ENCODE data around the gene TAF5L. TPM values are rescaled to one million over a fixed set of nuclear protein-coding genes. Genes with fewer than 3 reads are reported as not detected.

The TAF5L gene
- 10 to 100 TPM in 3 of 4 donors, 1 to 10 TPM in 1; 7.8 to 15.8 (median 12.7) TPM for total RNA-seq

- H3K4me3 ChIP-seq = peak within 1 kb of the TSS; percentile 82 to 98 (median 97)
- TF ChIP-seq POLR2A (IDR thresholded peaks at IDR 0.05) (peak in 2 of 4 donors; percentile 37 to 56), CTCF (IDR thresholded peaks at IDR 0.05) (peak in 1 of 6 experiments; percentile 7)
- peaks cover 0 to 54% (median 18%) of the 10 kb centered on the region in 3 donors for H3K4me1 ChIP-seq
- 0% methylated on average over 7 to 13 of the region's 97 CpGs for WGBS, 2 donors
- peak; percentile 16 for DNase-seq
- no peaks in the 10 kb centered on the region for H3K27me3 ChIP-seq
- peak within 1 kb of the TSS; percentile 85 to 97 (median 94) for H3K27ac ChIP-seq
- H3K36me3 ChIP-seq = peaks cover 0 to 7% (median 0%) of the 10 kb centered on the region in 3 donors
- H3K9me3 ChIP-seq = no peaks in the 10 kb centered on the region
- intact Hi-C loops (cut with DNase I) = loop anchor here (5.0 kb wide), 1 partner anchor 69 kb away; the partner anchor contains the start of gene ABCB10
Observed at GRCh38 chr1:229625915-229626831, at the start of gene TAF5L, which contains the start of gene URB2. Gene TAF5L (minus strand): TSS chr1:229626122. CDS start chr1:229614482, 11,640 bp downstream. Gene URB2 (plus strand): TSS chr1:229626247. CDS start chr1:229627634, 1,387 bp downstream.

- no peak overlapping the region for H3K27ac ChIP-seq
- no peaks in the 10 kb centered on the region for H3K4me1 ChIP-seq
- TF ChIP-seq CTCF (IDR thresholded peaks at IDR 0.05) (no peak), POLR2A (IDR thresholded peaks at IDR 0.05) (no peak)
- no peaks in the 10 kb centered on the region for H3K36me3 ChIP-seq
- no peak overlapping the region for H3K4me3 ChIP-seq
- intact Hi-C loops (cut with DNase I) = no loop called here
- no peaks in the 10 kb centered on the region for H3K9me3 ChIP-seq
- H3K27me3 ChIP-seq = no peaks in the 10 kb centered on the region
- no peak for DNase-seq
Observed at GRCh38 chr1:229675396-229675795, 49.5 kb upstream of the TAF5L start.

GRCh38 chr1:229674042-229674441 lies 48.1 kb upstream of the TAF5L start:
- DNase-seq = no peak
- Histone ChIP-seq H3K27ac (no peak overlapping the region), H3K4me3 (no peak overlapping the region), H3K4me1 (no peaks in the 10 kb centered on the region), H3K9me3 (no peaks in the 10 kb centered on the region), H3K36me3 (no peaks in the 10 kb centered on the region), H3K27me3 (no peaks in the 10 kb centered on the region)
- TF ChIP-seq POLR2A (IDR thresholded peaks at IDR 0.05) = no peak
- TF ChIP-seq CTCF (IDR thresholded peaks at IDR 0.05) = no peak
- intact Hi-C loops (cut with DNase I) = no loop called here
- 48 to 63% methylated on average over 2 to 5 of the region's 5 CpGs for WGBS, 2 donors

- no peak for DNase-seq
- no peaks in the 10 kb centered on the region for H3K27me3 ChIP-seq
- no peak overlapping the region for H3K4me3 ChIP-seq
- no peaks in the 10 kb centered on the region for H3K9me3 ChIP-seq
- H3K4me1 ChIP-seq = no peaks in the 10 kb centered on the region
- no peak overlapping the region for H3K27ac ChIP-seq
- WGBS, 2 donors = 23 to 56% methylated on average over 2 of the region's 2 CpGs
- intact Hi-C loops (cut with DNase I) = no loop called here
- TF ChIP-seq POLR2A (IDR thresholded peaks at IDR 0.05) (no peak), CTCF (IDR thresholded peaks at IDR 0.05) (no peak)
- no peaks in the 10 kb centered on the region for H3K36me3 ChIP-seq
Observed at GRCh38 chr1:229672246-229672645, 46.3 kb upstream of the TAF5L start.

GRCh38 chr1:229671310-229671709 lies 45.4 kb upstream of the TAF5L start:
- TF ChIP-seq POLR2A (IDR thresholded peaks at IDR 0.05) (no peak), CTCF (IDR thresholded peaks at IDR 0.05) (no peak)
- no peak overlapping the region for H3K4me3 ChIP-seq

More at GRCh38 chr1:229671310-229671709, 45.4 kb upstream of the TAF5L start:
- Histone ChIP-seq H3K4me1 (no peaks in the 10 kb centered on the region), H3K9me3 (no peaks in the 10 kb centered on the region), H3K27ac (no peak overlapping the region), H3K27me3 (no peaks in the 10 kb centered on the region), H3K36me3 (no peaks in the 10 kb centered on the region)
- 60 to 74% methylated on average over 2 to 4 of the region's 5 CpGs for WGBS, 2 donors
- no peak for DNase-seq
- intact Hi-C loops (cut with DNase I) = no loop called here

Data from esophagus squamous epithelium (tissue), 5 donors.